ENCODE data around the gene ARL4D.

ARL4D gene

GRCh38 chr17:43444223-43445008 is 45.6 kb downstream of the ARL4D start (continued):
- TF ChIP-seq, protein P1, sequence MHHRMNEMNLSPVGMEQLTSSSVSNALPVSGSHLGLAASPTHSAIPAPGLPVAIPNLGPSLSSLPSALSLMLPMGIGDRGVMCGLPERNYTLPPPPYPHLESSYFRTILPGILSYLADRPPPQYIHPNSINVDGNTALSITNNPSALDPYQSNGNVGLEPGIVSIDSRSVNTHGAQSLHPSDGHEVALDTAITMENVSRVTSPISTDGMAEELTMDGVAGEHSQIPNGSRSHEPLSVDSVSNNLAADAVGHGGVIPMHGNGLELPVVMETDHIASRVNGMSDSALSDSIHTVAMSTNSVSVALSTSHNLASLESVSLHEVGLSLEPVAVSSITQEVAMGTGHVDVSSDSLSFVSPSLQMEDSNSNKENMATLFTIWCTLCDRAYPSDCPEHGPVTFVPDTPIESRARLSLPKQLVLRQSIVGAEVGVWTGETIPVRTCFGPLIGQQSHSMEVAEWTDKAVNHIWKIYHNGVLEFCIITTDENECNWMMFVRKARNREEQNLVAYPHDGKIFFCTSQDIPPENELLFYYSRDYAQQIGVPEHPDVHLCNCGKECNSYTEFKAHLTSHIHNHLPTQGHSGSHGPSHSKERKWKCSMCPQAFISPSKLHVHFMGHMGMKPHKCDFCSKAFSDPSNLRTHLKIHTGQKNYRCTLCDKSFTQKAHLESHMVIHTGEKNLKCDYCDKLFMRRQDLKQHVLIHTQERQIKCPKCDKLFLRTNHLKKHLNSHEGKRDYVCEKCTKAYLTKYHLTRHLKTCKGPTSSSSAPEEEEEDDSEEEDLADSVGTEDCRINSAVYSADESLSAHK (tag by site-specific recombination; IDR thresholded peaks at IDR 0.05) = no peak
- TF ChIP-seq ZFP41 (tag by site-specific recombination; IDR thresholded peaks at IDR 0.05; ENCODE audit: borderline replicate concordance) (no peak), SP7 (tag by site-specific recombination; IDR thresholded peaks at IDR 0.05) (no peak), ZFP69B (tag by site-specific recombination; IDR thresholded peaks at IDR 0.05) (no peak), SALL2 (tag by site-specific recombination; IDR thresholded peaks at IDR 0.05; ENCODE audit: borderline replicate concordance) (no peak), GFI1B (tag by site-specific recombination; IDR thresholded peaks at IDR 0.05) (peak; percentile 51; the same call in 1 of the 2 replicates), ZBTB17 (tag by site-specific recombination; IDR thresholded peaks at IDR 0.05) (no peak), ZNF560 (tag by site-specific recombination; IDR thresholded peaks at IDR 0.05; ENCODE audit: borderline replicate concordance) (no peak), KLF7 (tag by site-specific recombination; IDR thresholded peaks at IDR 0.05; ENCODE audit: borderline replicate concordance) (no peak), PRDM10 (tag by site-specific recombination; IDR thresholded peaks at IDR 0.05) (peak; percentile 79), ZNF350 (tag by site-specific recombination; IDR thresholded peaks at IDR 0.05) (no peak), BCL11A (tag by site-specific recombination; IDR thresholded peaks at IDR 0.05; ENCODE audit: low read depth) (no peak), ZNF610 (tag by site-specific recombination; IDR thresholded peaks at IDR 0.05; ENCODE audit: borderline replicate concordance) (no peak), OSR2 (tag by site-specific recombination; IDR thresholded peaks at IDR 0.05) (no peak), ZNF623 (tag by site-specific recombination; IDR thresholded peaks at IDR 0.05) (no peak), ZNF175 (tag by site-specific recombination; IDR thresholded peaks at IDR 0.05) (no peak), GLI2 (tag by site-specific recombination; IDR thresholded peaks at IDR 0.05; ENCODE audit: borderline replicate concordance, low read depth) (no peak), IKZF3 (tag by site-specific recombination; IDR thresholded peaks at IDR 0.05) (no peak), ZNF677 (tag by site-specific recombination; IDR thresholded peaks at IDR 0.05) (no peak), REST (tag by site-specific recombination; IDR thresholded peaks at IDR 0.05) (no peak), ZNF830 (tag by site-specific recombination; IDR thresholded peaks at IDR 0.05; ENCODE audit: low read depth) (no peak), ZNF341 (tag by site-specific recombination; IDR thresholded peaks at IDR 0.05; ENCODE audit: low read depth) (0 out of 2 replicates have a peak, but pooled peaks have one; percentile 18), ZNF510 (tag by site-specific recombination; IDR thresholded peaks at IDR 0.05; ENCODE audit: insufficient replicate concordance) (no peak)
- TF ChIP-seq, protein P2, sequence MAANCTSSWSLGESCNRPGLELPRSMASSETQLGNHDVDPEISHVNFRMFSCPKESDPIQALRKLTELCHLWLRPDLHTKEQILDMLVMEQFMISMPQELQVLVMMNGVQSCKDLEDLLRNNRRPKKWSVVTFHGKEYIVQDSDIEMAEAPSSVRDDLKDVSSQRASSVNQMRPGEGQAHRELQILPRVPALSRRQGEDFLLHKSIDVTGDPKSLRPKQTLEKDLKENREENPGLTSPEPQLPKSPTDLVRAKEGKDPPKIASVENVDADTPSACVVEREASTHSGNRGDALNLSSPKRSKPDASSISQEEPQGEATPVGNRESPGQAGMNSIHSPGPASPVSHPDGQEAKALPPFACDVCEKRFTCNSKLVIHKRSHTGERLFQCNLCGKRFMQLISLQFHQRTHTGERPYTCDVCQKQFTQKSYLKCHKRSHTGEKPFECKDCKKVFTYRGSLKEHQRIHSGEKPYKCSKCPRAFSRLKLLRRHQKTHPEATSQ (tag by site-specific recombination; IDR thresholded peaks at IDR 0.05) = no peak
- TF ChIP-seq, protein P3, sequence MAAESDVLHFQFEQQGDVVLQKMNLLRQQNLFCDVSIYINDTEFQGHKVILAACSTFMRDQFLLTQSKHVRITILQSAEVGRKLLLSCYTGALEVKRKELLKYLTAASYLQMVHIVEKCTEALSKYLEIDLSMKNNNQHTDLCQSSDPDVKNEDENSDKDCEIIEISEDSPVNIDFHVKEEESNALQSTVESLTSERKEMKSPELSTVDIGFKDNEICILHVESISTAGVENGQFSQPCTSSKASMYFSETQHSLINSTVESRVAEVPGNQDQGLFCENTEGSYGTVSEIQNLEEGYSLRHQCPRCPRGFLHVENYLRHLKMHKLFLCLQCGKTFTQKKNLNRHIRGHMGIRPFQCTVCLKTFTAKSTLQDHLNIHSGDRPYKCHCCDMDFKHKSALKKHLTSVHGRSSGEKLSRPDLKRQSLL (tag by site-specific recombination; IDR thresholded peaks at IDR 0.05) = no peak
- TF ChIP-seq, protein P4, sequence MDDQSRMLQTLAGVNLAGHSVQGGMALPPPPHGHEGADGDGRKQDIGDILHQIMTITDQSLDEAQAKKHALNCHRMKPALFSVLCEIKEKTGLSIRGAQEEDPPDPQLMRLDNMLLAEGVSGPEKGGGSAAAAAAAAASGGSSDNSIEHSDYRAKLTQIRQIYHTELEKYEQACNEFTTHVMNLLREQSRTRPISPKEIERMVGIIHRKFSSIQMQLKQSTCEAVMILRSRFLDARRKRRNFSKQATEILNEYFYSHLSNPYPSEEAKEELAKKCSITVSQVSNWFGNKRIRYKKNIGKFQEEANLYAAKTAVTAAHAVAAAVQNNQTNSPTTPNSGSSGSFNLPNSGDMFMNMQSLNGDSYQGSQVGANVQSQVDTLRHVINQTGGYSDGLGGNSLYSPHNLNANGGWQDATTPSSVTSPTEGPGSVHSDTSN (CRISPR knock-in tag; IDR thresholded peaks at IDR 0.05) = no peak

Data from HEK293 (cell line).